Gastroesophageal sphincter (tissue), 4 donors: ENCODE measurements around the gene CSTB. TPM values are rescaled to one million over a fixed set of nuclear protein-coding genes. Genes with fewer than 3 reads are reported as not detected.

Experiments
- ATAC-seq: fragments of 150-250 bp; one replicate; pipeline ENCODE4 v1.9.1; 2016; ENCODE audit warnings: mild to moderate bottlenecking, moderate library complexity
- H3K27ac ChIP-seq, 4 donors: fragments of 200-600 bp; sonication (generic) in 3 of 4; 1 replicate in 3 of 4; 2 replicates in 1 of 4; pipeline ENCODE4 v1.5.1; 2016 to 2019
- H3K27me3 ChIP-seq: fragments of 200-600 bp; sonication (generic); one replicate; pipeline ENCODE4 v1.5.1; 2019
- H3K36me3 ChIP-seq, 2 donors: fragments of 200-600 bp; sonication (generic); one replicate each; pipeline ENCODE4 v1.5.1; 2019; ENCODE audit warnings: control low read depth in 1 of 2
- H3K4me1 ChIP-seq, 3 donors: fragments of 200-600 bp; sonication (generic); 1 replicate in 2 of 3; 2 replicates in 1 of 3; pipeline ENCODE4 v1.5.1; 2016 to 2019; ENCODE audit warnings: control low read depth in 2 of 3
- H3K4me3 ChIP-seq, 2 donors: fragments of 200-600 bp; sonication (generic); one replicate each; pipeline ENCODE4 v1.5.1; 2019; ENCODE audit warnings: mild to moderate bottlenecking in 1 of 2, moderate library complexity in 1 of 2
- H3K9me3 ChIP-seq, 3 donors: fragments of 200-600 bp; sonication (generic); one replicate each; pipeline ENCODE4 v1.5.1; 2017 to 2019; ENCODE audit warnings: control low read depth in 2 of 3
- CTCF ChIP-seq, 4 experiments: fragments of 200-600 bp in 2 of 4; fragments of 450-650 bp in 2 of 4; sonication (generic) in 1 of 4; IDR thresholded peaks; one replicate each; pipeline ENCODE4 v1.5.1; 2017 to 2019; ENCODE audit warnings: antibody characterized with exemption in 4 of 4, mild to moderate bottlenecking in 2 of 4, moderate library complexity in 2 of 4
- EP300 ChIP-seq: sonication (generic); formaldehyde crosslinking; IDR thresholded peaks from one replicate; pipeline ENCODE4 v1.6.1; 2017; ENCODE audit warnings: antibody characterized with exemption, mild to moderate bottlenecking
- POLR2A ChIP-seq, 2 donors: fragments of 450-650 bp; IDR thresholded peaks; one replicate each; pipeline ENCODE4 v1.6.1; 2017; ENCODE audit warnings: antibody characterized with exemption in 2 of 2, mild to moderate bottlenecking in 2 of 2, moderate library complexity in 1 of 2
- POLR2AphosphoS5 ChIP-seq: sonication (generic); formaldehyde crosslinking; IDR thresholded peaks from one replicate; pipeline ENCODE4 v1.6.1; 2017; ENCODE audit warnings: antibody characterized with exemption
- WGBS, 2 donors: methylation state at CpG; one replicate each; pipeline ENCODE4 v1.1.5; 2018; ENCODE audit warnings: low coverage in 1 of 2; 5-methylcytosine and 5-hydroxymethylcytosine counted together
- total RNA-seq, 4 donors: library from RNA; depleted of rRNA; stranded (reverse); fragments of >200 nt; gene quantifications; one replicate each; pipeline ENCODE4 v1.1.0, GENCODE V29; 2016

The CSTB gene
- total RNA-seq, 4 donors from 2014 or later: 8.9 to 22.2 (median 10.1) TPM

GRCh38 chr21:43743947-43744346 is 32.2 kb downstream of the CSTB start:
- Histone ChIP-seq H3K36me3 (peaks cover 0 to 73% of the 10 kb centered on the region in 2 donors), H3K4me3 (no peak overlapping the region), H3K27me3 (no peaks in the 10 kb centered on the region), H3K9me3 (no peaks in the 10 kb centered on the region), H3K4me1 (peaks cover 0 to 4% (median 0%) of the 10 kb centered on the region in 3 donors), H3K27ac (no peak overlapping the region)
- TF ChIP-seq CTCF (IDR thresholded peaks at IDR 0.05) (no peak), POLR2AphosphoS5 (no peak), EP300 (no peak), POLR2A (IDR thresholded peaks at IDR 0.05) (no peak)
- ATAC-seq: no peak
- WGBS, 2 donors: no CpG with 5 or more reads among the region's 8 CpGs

GRCh38 chr21:43741423-43742096 is 34.5 kb downstream of the CSTB start:
- Histone ChIP-seq H3K4me1 (peaks cover 0 to 4% (median 0%) of the 10 kb centered on the region in 3 donors), H3K27ac (peak overlapping the region in 1 of 4 donors; percentile 44), H3K36me3 (peaks cover 0 to 66% of the 10 kb centered on the region in 2 donors), H3K4me3 (no peak overlapping the region), H3K27me3 (no peaks in the 10 kb centered on the region), H3K9me3 (no peaks in the 10 kb centered on the region)
- ATAC-seq: no peak
- TF ChIP-seq CTCF (IDR thresholded peaks at IDR 0.05) (no peak), POLR2AphosphoS5 (no peak), POLR2A (IDR thresholded peaks at IDR 0.05) (no peak), EP300 (no peak)
- WGBS, 2 donors: 88% methylated on average over 2 of the region's 28 CpGs; no CpG with 5 or more reads in 1 of the 2 donors

- peak; percentile 67 for ATAC-seq
- WGBS, 2 donors: 12% methylated on average over 5 of the region's 25 CpGs; no CpG with 5 or more reads in 1 of the 2 donors
- no peak for TF ChIP-seq EP300
- TF ChIP-seq POLR2AphosphoS5: no peak
- no peak for TF ChIP-seq CTCF (IDR thresholded peaks at IDR 0.05)
- no peak for TF ChIP-seq POLR2A (IDR thresholded peaks at IDR 0.05)
Measured at GRCh38 chr21:43740497-43741156, 35.5 kb downstream of the CSTB start.

GRCh38 chr21:43739621-43740435 is 36.3 kb downstream of the CSTB start:
- Histone ChIP-seq H3K36me3 (peaks cover 0 to 60% of the 10 kb centered on the region in 2 donors), H3K9me3 (no peaks in the 10 kb centered on the region), H3K4me1 (peaks cover 0 to 18% (median 0%) of the 10 kb centered on the region in 3 donors), H3K27me3 (no peaks in the 10 kb centered on the region), H3K4me3 (no peak overlapping the region), H3K27ac (peak overlapping the region in 2 of 4 donors; percentile 61 to 72)
- TF ChIP-seq POLR2AphosphoS5 (no peak), EP300 (no peak), POLR2A (IDR thresholded peaks at IDR 0.05) (no peak), CTCF (IDR thresholded peaks at IDR 0.05) (no peak)
- ATAC-seq: no peak
- 85% methylated on average over 4 of the region's 25 CpGs; no CpG with 5 or more reads in 1 of the 2 donors for WGBS, 2 donors

More at GRCh38 chr21:43740497-43741156, 35.5 kb downstream of the CSTB start:
- H3K27ac ChIP-seq: peak overlapping the region in 3 of 4 donors; percentile 61 to 72 (median 69)
- no peak overlapping the region for H3K4me3 ChIP-seq
- H3K4me1 ChIP-seq: peaks cover 0 to 10% (median 0%) of the 10 kb centered on the region in 3 donors
- H3K27me3 ChIP-seq: no peaks in the 10 kb centered on the region
- peaks cover 0 to 63% of the 10 kb centered on the region in 2 donors for H3K36me3 ChIP-seq
- no peaks in the 10 kb centered on the region for H3K9me3 ChIP-seq
